ENCODE measurements around the gene ALDH1B1. TPM values are rescaled to one million over a fixed set of nuclear protein-coding genes. Genes with fewer than 3 reads are reported as not detected.

ALDH1B1 gene
- total and polyA plus RNA-seq, 5 donors from 2014 or later, result 1.7 to 11.8 (median 9.0) TPM

DNA sequence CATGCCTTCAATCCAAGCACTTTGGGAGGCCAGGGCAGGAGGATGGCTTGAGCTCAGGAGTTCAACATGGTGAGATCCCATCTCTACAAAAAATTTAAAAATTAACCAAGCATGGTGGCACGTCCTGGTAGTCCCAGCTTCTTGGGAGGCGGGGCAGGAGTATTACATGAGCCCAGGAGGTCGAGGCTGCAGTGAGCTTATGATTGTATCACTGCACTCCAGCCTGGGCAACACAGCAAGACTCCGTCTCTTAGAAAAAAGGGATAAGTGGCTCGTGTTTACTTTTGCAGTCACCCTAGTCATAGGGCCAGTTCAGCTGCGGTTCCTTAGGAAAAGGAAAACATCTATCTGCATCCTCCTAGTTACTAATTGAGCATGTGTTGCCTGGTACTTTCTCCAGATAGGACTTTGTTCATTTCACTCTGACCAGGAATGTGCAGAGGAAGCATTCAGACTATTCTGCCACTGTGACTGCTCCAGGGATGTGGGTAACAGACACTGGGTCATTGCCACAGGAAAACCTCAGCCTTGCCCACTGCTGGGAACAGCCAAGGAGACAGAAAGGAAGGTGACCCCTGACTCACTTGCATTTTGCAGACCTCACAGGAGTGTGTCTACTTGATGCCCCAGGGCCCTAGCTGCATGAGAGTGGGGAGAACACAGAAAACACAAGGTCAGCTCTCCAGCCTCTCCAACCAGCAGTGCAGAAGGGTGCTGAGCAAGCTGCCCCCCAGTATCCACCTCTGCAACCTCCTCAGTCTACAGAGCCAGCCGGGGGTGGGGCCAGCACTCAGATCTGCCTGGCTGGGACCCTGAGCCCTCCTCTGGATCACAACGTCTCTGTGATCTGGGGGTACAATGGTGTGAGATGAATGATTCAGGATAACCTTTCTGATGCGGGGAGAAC is 33.9 kb upstream of the ALDH1B1 start:
- Mint-ChIP-seq H3K36me3 (no peaks in the 10 kb centered on the region), H3K27ac (no peak overlapping the region), H3K27me3 (peaks cover 5% of the 10 kb centered on the region), H3K4me1 (peaks cover 0 to 5% (median 4%) of the 10 kb centered on the region in 4 donors), H3K9me3 (no peaks in the 10 kb centered on the region), H3K4me3 (no peak overlapping the region)
- H3K36me3 ChIP-seq (ENCODE audit: control insufficient read depth, insufficient read depth, low read length), result no peaks in the 10 kb centered on the region
- ATAC-seq (ENCODE audit: low read depth in 2 of 2), result no peak
- no peak overlapping the region for H3K4me3 ChIP-seq (ENCODE audit: low read depth, low read length)
- H3K4me1 ChIP-seq (ENCODE audit: control insufficient read depth, insufficient read depth, low read length, poor library complexity, severe bottlenecking), result no peaks in the 10 kb centered on the region
- H3K27me3 ChIP-seq (ENCODE audit: control insufficient read depth, insufficient read depth, low read length), result no peaks in the 10 kb centered on the region
- H3K9me3 ChIP-seq (ENCODE audit: control insufficient read depth in 2 of 2, low read length in 2 of 2), result no peaks in the 10 kb centered on the region
- no peak for DNase-seq
- H3K27ac ChIP-seq (ENCODE audit: insufficient read depth, low read length, poor library complexity, severe bottlenecking), result no peak overlapping the region

DNA sequence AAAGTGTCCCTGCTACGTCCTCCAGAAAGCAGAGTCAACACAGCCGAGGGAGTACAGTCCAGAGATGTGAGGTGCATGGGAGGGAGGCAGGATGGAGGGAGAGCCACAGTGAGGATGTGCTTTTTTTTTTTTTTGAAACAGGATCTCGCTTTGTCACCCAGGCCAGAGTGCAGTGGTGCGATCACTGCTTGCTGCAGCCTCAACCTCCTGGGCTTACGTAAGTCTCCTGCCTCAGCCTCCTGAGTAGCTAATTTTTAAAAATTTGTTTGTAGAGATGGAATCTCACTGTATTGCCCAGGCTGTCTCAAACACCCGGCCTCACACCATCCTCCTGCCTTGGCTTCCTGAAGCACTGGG is 33.2 kb upstream of the ALDH1B1 start:
- Mint-ChIP-seq H3K4me3 (no peak overlapping the region), H3K27me3 (peaks cover 5% of the 10 kb centered on the region), H3K27ac (no peak overlapping the region), H3K9me3 (no peaks in the 10 kb centered on the region), H3K36me3 (no peaks in the 10 kb centered on the region), H3K4me1 (peaks cover 0 to 5% (median 4%) of the 10 kb centered on the region in 4 donors)
- Histone ChIP-seq H3K27ac (ENCODE audit: insufficient read depth, low read length, poor library complexity, severe bottlenecking) (no peak overlapping the region), H3K4me1 (ENCODE audit: control insufficient read depth, insufficient read depth, low read length, poor library complexity, severe bottlenecking) (no peaks in the 10 kb centered on the region), H3K9me3 (ENCODE audit: control insufficient read depth in 2 of 2, low read length in 2 of 2) (no peaks in the 10 kb centered on the region), H3K4me3 (ENCODE audit: low read depth, low read length) (no peak overlapping the region), H3K27me3 (ENCODE audit: control insufficient read depth, insufficient read depth, low read length) (no peaks in the 10 kb centered on the region), H3K36me3 (ENCODE audit: control insufficient read depth, insufficient read depth, low read length) (no peaks in the 10 kb centered on the region)
- no peak for ATAC-seq (ENCODE audit: low read depth in 2 of 2)
- no peak for DNase-seq

GRCh38 chr9:38359689-38360385 is 32.7 kb upstream of the ALDH1B1 start:
- H3K27me3 ChIP-seq (ENCODE audit: control insufficient read depth, insufficient read depth, low read length), result no peaks in the 10 kb centered on the region
- H3K4me1 ChIP-seq (ENCODE audit: control insufficient read depth, insufficient read depth, low read length, poor library complexity, severe bottlenecking), result no peaks in the 10 kb centered on the region
- Mint-ChIP-seq H3K36me3 (no peaks in the 10 kb centered on the region), H3K27me3 (peaks cover 5% of the 10 kb centered on the region), H3K4me3 (no peak overlapping the region), H3K27ac (no peak overlapping the region), H3K4me1 (peaks cover 0 to 5% (median 4%) of the 10 kb centered on the region in 4 donors), H3K9me3 (no peaks in the 10 kb centered on the region)
- DNase-seq, result no peak
- no peak overlapping the region for H3K27ac ChIP-seq (ENCODE audit: insufficient read depth, low read length, poor library complexity, severe bottlenecking)
- no peaks in the 10 kb centered on the region for H3K36me3 ChIP-seq (ENCODE audit: control insufficient read depth, insufficient read depth, low read length)
- ATAC-seq (ENCODE audit: low read depth in 2 of 2), result no peak
- H3K4me3 ChIP-seq (ENCODE audit: low read depth, low read length), result no peak overlapping the region
- no peaks in the 10 kb centered on the region for H3K9me3 ChIP-seq (ENCODE audit: control insufficient read depth in 2 of 2, low read length in 2 of 2)

- no peaks in the 10 kb centered on the region for H3K36me3 ChIP-seq (ENCODE audit: control insufficient read depth, insufficient read depth, low read length)
- H3K27me3 ChIP-seq (ENCODE audit: control insufficient read depth, insufficient read depth, low read length), result no peaks in the 10 kb centered on the region
- H3K27me3 Mint-ChIP-seq, result peaks cover 5% of the 10 kb centered on the region
- no peak overlapping the region for H3K27ac ChIP-seq (ENCODE audit: insufficient read depth, low read length, poor library complexity, severe bottlenecking)
- no peaks in the 10 kb centered on the region for H3K36me3 Mint-ChIP-seq
- ATAC-seq (ENCODE audit: low read depth in 2 of 2), result no peak
- no peak overlapping the region for H3K4me3 ChIP-seq (ENCODE audit: low read depth, low read length)
- H3K4me1 Mint-ChIP-seq, result peaks cover 0 to 5% (median 4%) of the 10 kb centered on the region in 4 donors
- no peak overlapping the region for H3K4me3 Mint-ChIP-seq
- DNase-seq, result no peak
- H3K4me1 ChIP-seq (ENCODE audit: control insufficient read depth, insufficient read depth, low read length, poor library complexity, severe bottlenecking), result no peaks in the 10 kb centered on the region
- H3K9me3 ChIP-seq (ENCODE audit: control insufficient read depth in 2 of 2, low read length in 2 of 2), result no peaks in the 10 kb centered on the region
- no peaks in the 10 kb centered on the region for H3K9me3 Mint-ChIP-seq
- no peak overlapping the region for H3K27ac Mint-ChIP-seq
Observed at GRCh38 chr9:38360839-38361472, 31.5 kb upstream of the ALDH1B1 start.

GRCh38 chr9:38361473-38361850 is 31.0 kb upstream of the ALDH1B1 start:
- DNase-seq (no peak), ATAC-seq (ENCODE audit: low read depth in 2 of 2) (no peak)
- Histone ChIP-seq H3K4me3 (ENCODE audit: low read depth, low read length) (no peak overlapping the region), H3K4me1 (ENCODE audit: control insufficient read depth, insufficient read depth, low read length, poor library complexity, severe bottlenecking) (no peaks in the 10 kb centered on the region), H3K27me3 (ENCODE audit: control insufficient read depth, insufficient read depth, low read length) (no peaks in the 10 kb centered on the region), H3K27ac (ENCODE audit: insufficient read depth, low read length, poor library complexity, severe bottlenecking) (no peak overlapping the region), H3K9me3 (ENCODE audit: control insufficient read depth in 2 of 2, low read length in 2 of 2) (no peaks in the 10 kb centered on the region), H3K36me3 (ENCODE audit: control insufficient read depth, insufficient read depth, low read length) (no peaks in the 10 kb centered on the region)
- H3K4me3 Mint-ChIP-seq, result no peak overlapping the region
- peaks cover 0 to 5% (median 4%) of the 10 kb centered on the region in 4 donors for H3K4me1 Mint-ChIP-seq
- no peaks in the 10 kb centered on the region for H3K9me3 Mint-ChIP-seq
- H3K27me3 Mint-ChIP-seq, result peaks cover 5% of the 10 kb centered on the region
- H3K36me3 Mint-ChIP-seq, result no peaks in the 10 kb centered on the region
- H3K27ac Mint-ChIP-seq, result no peak overlapping the region

DNA sequence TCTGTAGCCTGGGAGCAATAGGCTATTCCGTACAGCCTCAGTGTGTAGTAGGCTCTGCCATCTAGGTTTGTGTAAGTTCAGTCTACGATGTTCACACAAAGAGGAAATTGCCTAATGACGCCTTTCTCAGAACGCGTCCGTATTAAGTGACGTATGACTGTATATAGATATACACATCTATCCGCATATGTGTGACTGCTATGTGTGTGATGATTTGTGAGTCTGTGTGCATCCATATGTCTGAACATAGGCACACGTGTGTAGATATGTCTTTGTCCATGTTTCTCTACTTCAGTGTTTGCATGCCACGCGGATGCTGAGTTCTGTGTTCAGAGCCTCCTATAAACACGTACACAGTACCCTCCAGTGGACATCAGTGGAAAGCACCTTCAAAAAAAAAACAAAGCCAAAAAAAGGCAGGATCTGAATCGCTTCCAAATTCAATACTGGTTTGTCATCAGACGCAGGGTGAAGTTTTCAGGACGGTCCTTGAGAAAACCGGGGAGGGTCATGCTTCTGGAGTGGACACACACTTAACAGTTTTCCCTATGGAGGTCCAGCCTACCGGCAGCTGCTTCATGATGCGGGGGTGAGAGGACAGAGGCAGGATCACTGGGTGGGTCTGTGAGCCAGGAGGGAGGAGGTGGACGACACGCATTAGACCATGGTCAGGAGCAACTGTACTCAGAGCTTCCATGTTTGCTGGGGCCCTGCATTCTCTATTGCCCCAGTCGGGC is 29.5 kb upstream of the ALDH1B1 start:
- Histone ChIP-seq H3K27me3 (ENCODE audit: control insufficient read depth, insufficient read depth, low read length) (no peaks in the 10 kb centered on the region), H3K27ac (ENCODE audit: insufficient read depth, low read length, poor library complexity, severe bottlenecking) (no peak overlapping the region), H3K36me3 (ENCODE audit: control insufficient read depth, insufficient read depth, low read length) (no peaks in the 10 kb centered on the region), H3K4me3 (ENCODE audit: low read depth, low read length) (peak overlapping the region; percentile 2), H3K4me1 (ENCODE audit: control insufficient read depth, insufficient read depth, low read length, poor library complexity, severe bottlenecking) (no peaks in the 10 kb centered on the region), H3K9me3 (ENCODE audit: control insufficient read depth in 2 of 2, low read length in 2 of 2) (no peaks in the 10 kb centered on the region)
- H3K4me1 Mint-ChIP-seq, result peaks cover 0 to 5% (median 4%) of the 10 kb centered on the region in 4 donors
- no peaks in the 10 kb centered on the region for H3K36me3 Mint-ChIP-seq
- H3K4me3 Mint-ChIP-seq, result peak overlapping the region in 2 of 4 donors; percentile 15 to 70
- peak overlapping the region in 2 of 3 donors; percentile 26 to 46 for H3K27ac Mint-ChIP-seq
- no peaks in the 10 kb centered on the region for H3K9me3 Mint-ChIP-seq
- ATAC-seq (ENCODE audit: low read depth in 2 of 2) (peak in 1 of 2 donors; percentile 39), DNase-seq (peak in 2 of 3 donors; percentile 24 to 53)
- peaks cover 5% of the 10 kb centered on the region for H3K27me3 Mint-ChIP-seq

- H3K4me3 ChIP-seq (ENCODE audit: low read depth, low read length), result no peak overlapping the region
- H3K27ac ChIP-seq (ENCODE audit: insufficient read depth, low read length, poor library complexity, severe bottlenecking), result no peak overlapping the region
- H3K4me3 Mint-ChIP-seq, result no peak overlapping the region
- H3K27me3 ChIP-seq (ENCODE audit: control insufficient read depth, insufficient read depth, low read length), result no peaks in the 10 kb centered on the region
- H3K36me3 Mint-ChIP-seq, result no peaks in the 10 kb centered on the region
- DNase-seq, result no peak
- H3K36me3 ChIP-seq (ENCODE audit: control insufficient read depth, insufficient read depth, low read length), result no peaks in the 10 kb centered on the region
- peaks cover 5% of the 10 kb centered on the region for H3K27me3 Mint-ChIP-seq
- no peak for ATAC-seq (ENCODE audit: low read depth in 2 of 2)
- no peak overlapping the region for H3K27ac Mint-ChIP-seq
- H3K9me3 ChIP-seq (ENCODE audit: control insufficient read depth in 2 of 2, low read length in 2 of 2), result no peaks in the 10 kb centered on the region
- no peaks in the 10 kb centered on the region for H3K4me1 ChIP-seq (ENCODE audit: control insufficient read depth, insufficient read depth, low read length, poor library complexity, severe bottlenecking)
- peaks cover 0 to 5% (median 4%) of the 10 kb centered on the region in 4 donors for H3K4me1 Mint-ChIP-seq
- no peaks in the 10 kb centered on the region for H3K9me3 Mint-ChIP-seq
Observed at GRCh38 chr9:38363589-38363925, 28.9 kb upstream of the ALDH1B1 start.
